ENCODE measurements around the gene SH3PXD2A. TPM values are rescaled to one million over a fixed set of nuclear protein-coding genes. Genes with fewer than 3 reads are reported as not detected.

Gene SH3PXD2A
- total and polyA plus RNA-seq, 10 of the 15 experiments (the other 5 are each of a cell fraction or from before 2014, with no cell fraction given): 0.63 to 14.0 (median 4.4) TPM

DNA sequence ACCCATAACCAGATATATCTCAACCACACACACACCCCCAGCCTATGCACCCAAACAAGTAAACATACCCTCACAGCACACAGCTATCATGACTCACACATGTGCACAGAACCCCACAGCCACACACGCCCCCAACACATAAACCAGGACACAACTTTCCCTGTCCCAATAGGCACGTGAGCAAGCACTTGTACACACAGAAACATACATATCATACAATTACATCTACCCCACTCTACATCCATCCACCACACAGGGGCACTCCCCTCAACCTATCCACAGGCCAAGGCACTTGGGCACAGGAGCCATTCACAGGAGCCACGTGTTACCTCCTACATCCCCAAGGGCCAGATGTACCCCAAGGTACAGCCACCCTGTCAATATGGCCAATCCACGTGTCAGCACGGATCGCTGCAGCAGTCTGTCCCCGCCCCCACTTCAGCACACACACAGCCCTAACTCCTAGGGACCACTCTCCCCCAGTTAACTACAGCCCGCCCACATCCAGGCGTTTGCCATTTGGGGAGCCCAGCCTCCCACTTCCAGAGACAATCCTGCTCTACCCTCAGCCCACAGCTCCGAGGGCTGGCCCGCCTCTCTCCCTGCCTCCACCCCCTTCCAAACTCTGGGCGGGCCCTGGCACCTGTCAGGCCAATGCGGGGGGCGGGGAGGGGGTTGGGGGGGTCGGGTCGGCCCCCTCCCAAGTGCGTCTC is 163.5 kb downstream of the SH3PXD2A start (continued):
- TF ChIP-seq, protein P1, sequence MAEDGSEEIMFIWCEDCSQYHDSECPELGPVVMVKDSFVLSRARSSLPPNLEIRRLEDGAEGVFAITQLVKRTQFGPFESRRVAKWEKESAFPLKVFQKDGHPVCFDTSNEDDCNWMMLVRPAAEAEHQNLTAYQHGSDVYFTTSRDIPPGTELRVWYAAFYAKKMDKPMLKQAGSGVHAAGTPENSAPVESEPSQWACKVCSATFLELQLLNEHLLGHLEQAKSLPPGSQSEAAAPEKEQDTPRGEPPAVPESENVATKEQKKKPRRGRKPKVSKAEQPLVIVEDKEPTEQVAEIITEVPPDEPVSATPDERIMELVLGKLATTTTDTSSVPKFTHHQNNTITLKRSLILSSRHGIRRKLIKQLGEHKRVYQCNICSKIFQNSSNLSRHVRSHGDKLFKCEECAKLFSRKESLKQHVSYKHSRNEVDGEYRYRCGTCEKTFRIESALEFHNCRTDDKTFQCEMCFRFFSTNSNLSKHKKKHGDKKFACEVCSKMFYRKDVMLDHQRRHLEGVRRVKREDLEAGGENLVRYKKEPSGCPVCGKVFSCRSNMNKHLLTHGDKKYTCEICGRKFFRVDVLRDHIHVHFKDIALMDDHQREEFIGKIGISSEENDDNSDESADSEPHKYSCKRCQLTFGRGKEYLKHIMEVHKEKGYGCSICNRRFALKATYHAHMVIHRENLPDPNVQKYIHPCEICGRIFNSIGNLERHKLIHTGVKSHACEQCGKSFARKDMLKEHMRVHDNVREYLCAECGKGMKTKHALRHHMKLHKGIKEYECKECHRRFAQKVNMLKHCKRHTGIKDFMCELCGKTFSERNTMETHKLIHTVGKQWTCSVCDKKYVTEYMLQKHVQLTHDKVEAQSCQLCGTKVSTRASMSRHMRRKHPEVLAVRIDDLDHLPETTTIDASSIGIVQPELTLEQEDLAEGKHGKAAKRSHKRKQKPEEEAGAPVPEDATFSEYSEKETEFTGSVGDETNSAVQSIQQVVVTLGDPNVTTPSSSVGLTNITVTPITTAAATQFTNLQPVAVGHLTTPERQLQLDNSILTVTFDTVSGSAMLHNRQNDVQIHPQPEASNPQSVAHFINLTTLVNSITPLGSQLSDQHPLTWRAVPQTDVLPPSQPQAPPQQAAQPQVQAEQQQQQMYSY (CRISPR knock-in tag; IDR thresholded peaks at IDR 0.05): no peak
- TF ChIP-seq JUND (IDR thresholded peaks at IDR 0.05; ENCODE audit: low read depth, low read length): no peak
- TF ChIP-seq MXI1 (IDR thresholded peaks at IDR 0.05; ENCODE audit: low read depth, low read length): peak; percentile 95
- TF ChIP-seq POLR2AphosphoS5 (IDR thresholded peaks at IDR 0.05; ENCODE audit: low read length): no peak; the same call in 1 of the 2 replicates
- no peak for TF ChIP-seq STAT1 (conservative IDR thresholded peaks at IDR 0.05)
- no peak for TF ChIP-seq KLF5 (IDR thresholded peaks at IDR 0.05; ENCODE audit: partially characterized antibody)

DNA sequence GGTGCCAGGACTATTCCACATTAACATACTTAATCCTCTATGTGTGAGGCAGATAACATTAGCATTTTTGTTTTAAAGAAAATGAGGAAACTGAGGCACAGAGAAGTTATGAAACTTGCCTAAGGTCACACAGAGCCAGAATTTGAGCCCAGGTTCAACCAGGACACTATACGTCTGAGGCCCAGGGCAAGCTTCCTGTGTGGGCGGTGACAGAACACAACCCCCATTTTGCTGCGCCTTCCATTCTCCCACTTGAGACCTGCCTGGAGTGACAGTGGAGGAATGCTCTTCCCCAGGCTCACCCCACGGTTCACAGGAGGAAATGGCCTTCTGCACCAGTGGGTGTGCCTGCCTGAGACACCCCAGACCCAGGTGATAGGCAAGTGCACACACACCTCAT is 164.1 kb downstream of the SH3PXD2A start:
- TSS peak; percentile 78 for BruUV-seq (replicated peaks)
- RAD21 ChIA-PET (ENCODE audit: unreplicated experiment): interaction anchor here (0.9 to 3.6 kb wide), 3 partner anchors 12 to 220 kb away, joined by 3 to 22 read pairs (median 9); no protein-coding TSS in a partner anchor
- no peaks in the 10 kb centered on the region for H3K9me3 ChIP-seq (replicated peaks; ENCODE audit: control insufficient read depth, insufficient read depth, low read length)
- POLR2A ChIA-PET: interaction anchor here (0.8 to 3.3 kb wide), 3 partner anchors 12 to 431 kb away, joined by 3 to 16 read pairs (median 3); partner anchors contain the start of gene SFR1
- H4K20me1 ChIP-seq (ENCODE audit: control insufficient read depth, insufficient read depth): no peaks in the 10 kb centered on the region
- ATAC-seq (peak; percentile 19), DNase-seq (ENCODE audit: low read depth, low spot score) (no peak), FAIRE-seq (no peak)
- peak overlapping the region; percentile 80 for H3K27ac ChIP-seq (ENCODE audit: control insufficient read depth, insufficient read depth)
- in situ Hi-C loops (cut with MboI) (no loop called here), intact Hi-C loops (cut with micrococcal nuclease; ENCODE audit: unreplicated experiment) (loop anchor here (10.0 kb wide), 2 partner anchors 434 to 644 kb away; partner anchors contain the start of genes ITPRIP and SFR1)
- H3K4me2 ChIP-seq (ENCODE audit: control insufficient read depth, insufficient read depth): peak overlapping the region; percentile 88
- H3K36me3 ChIP-seq (ENCODE audit: control insufficient read depth in 2 of 2, insufficient read depth in 2 of 2, low read length in 1 of 2): no peaks in the 10 kb centered on the region
- 32% methylated on average over 4 of the region's 4 CpGs for WGBS (ENCODE audit: insufficient coverage, insufficient replicate concordance, low lambda C conversion rate, missing lambda C conversion rate)
- SMC1A ChIA-PET (ENCODE audit: uncharacterized antibody, unreplicated experiment): interaction anchor here (0.7 to 3.2 kb wide), 8 partner anchors 9 to 215 kb away, joined by 3 to 14 read pairs (median 3); no protein-coding TSS in a partner anchor
- H3K4me3 ChIP-seq: peak overlapping the region; percentile 99
- CTCF ChIA-PET: interaction anchor here (0.7 to 5.1 kb wide), 6 partner anchors 12 to 215 kb away, joined by 3 to 41 read pairs (median 4); no protein-coding TSS in a partner anchor
- peaks cover 39% of the 10 kb centered on the region for H3K4me1 ChIP-seq (ENCODE audit: control insufficient read depth, insufficient read depth, low read length)
- H3K9ac ChIP-seq (ENCODE audit: control insufficient read depth, insufficient read depth, low read length): peak overlapping the region; percentile 69; the same call in 1 of the 2 replicates
- no peak overlapping the region for H2AFZ ChIP-seq (ENCODE audit: control insufficient read depth, low read depth, low read length)
- H3K79me2 ChIP-seq (ENCODE audit: control insufficient read depth, insufficient read depth, low read length): peaks cover 52% of the 10 kb centered on the region
- no peaks in the 10 kb centered on the region for H3K27me3 ChIP-seq (replicated peaks in 1 of 2; ENCODE audit: control insufficient read depth in 2 of 2, insufficient read depth in 2 of 2, low read length in 1 of 2)
- TF ChIP-seq, protein P2, sequence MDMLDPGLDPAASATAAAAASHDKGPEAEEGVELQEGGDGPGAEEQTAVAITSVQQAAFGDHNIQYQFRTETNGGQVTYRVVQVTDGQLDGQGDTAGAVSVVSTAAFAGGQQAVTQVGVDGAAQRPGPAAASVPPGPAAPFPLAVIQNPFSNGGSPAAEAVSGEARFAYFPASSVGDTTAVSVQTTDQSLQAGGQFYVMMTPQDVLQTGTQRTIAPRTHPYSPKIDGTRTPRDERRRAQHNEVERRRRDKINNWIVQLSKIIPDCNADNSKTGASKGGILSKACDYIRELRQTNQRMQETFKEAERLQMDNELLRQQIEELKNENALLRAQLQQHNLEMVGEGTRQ (IDR thresholded peaks at IDR 0.05; ENCODE audit: borderline replicate concordance, low read depth, low read length): no peak
- TF ChIP-seq BRCA1 (IDR thresholded peaks at IDR 0.05; ENCODE audit: low read depth, low read length) (no peak), POLR2AphosphoS5 (IDR thresholded peaks at IDR 0.05; ENCODE audit: low read length) (no peak; the same call in 1 of the 2 replicates), ZNF24 (IDR thresholded peaks at IDR 0.05) (no peak), MXI1 (IDR thresholded peaks at IDR 0.05; ENCODE audit: low read depth, low read length) (no peak)
- TF ChIP-seq, protein P3, sequence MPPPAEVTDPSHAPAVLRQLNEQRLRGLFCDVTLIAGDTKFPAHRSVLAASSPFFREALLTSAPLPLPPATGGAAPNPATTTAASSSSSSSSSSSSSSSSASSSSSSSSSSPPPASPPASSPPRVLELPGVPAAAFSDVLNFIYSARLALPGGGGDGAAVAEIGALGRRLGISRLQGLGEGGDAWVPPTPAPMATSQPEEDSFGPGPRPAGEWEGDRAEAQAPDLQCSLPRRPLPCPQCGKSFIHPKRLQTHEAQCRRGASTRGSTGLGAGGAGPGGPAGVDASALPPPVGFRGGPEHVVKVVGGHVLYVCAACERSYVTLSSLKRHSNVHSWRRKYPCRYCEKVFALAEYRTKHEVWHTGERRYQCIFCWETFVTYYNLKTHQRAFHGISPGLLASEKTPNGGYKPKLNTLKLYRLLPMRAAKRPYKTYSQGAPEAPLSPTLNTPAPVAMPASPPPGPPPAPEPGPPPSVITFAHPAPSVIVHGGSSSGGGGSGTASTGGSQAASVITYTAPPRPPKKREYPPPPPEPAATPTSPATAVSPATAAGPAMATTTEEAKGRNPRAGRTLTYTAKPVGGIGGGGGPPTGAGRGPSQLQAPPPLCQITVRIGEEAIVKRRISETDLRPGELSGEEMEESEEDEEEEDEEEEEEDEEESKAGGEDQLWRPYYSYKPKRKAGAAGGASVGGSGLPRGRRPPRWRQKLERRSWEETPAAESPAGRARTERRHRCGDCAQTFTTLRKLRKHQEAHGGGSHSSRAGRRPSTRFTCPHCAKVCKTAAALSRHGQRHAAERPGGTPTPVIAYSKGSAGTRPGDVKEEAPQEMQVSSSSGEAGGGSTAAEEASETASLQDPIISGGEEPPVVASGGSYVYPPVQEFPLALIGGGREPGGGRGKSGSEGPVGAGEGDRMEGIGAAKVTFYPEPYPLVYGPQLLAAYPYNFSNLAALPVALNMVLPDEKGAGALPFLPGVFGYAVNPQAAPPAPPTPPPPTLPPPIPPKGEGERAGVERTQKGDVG (CRISPR knock-in tag; IDR thresholded peaks at IDR 0.05): no peak

All from GM12878 (cell line).